Cerebellar nuclear complex (tissue), 1 donor: ENCODE results near the gene BAG5.

Experiments
- DNase-seq, 2 experiments: peaks; one replicate each; lab custom pipeline; 2025; lab: John Stamatoyannopoulos, UW

Gene BAG5

DNA sequence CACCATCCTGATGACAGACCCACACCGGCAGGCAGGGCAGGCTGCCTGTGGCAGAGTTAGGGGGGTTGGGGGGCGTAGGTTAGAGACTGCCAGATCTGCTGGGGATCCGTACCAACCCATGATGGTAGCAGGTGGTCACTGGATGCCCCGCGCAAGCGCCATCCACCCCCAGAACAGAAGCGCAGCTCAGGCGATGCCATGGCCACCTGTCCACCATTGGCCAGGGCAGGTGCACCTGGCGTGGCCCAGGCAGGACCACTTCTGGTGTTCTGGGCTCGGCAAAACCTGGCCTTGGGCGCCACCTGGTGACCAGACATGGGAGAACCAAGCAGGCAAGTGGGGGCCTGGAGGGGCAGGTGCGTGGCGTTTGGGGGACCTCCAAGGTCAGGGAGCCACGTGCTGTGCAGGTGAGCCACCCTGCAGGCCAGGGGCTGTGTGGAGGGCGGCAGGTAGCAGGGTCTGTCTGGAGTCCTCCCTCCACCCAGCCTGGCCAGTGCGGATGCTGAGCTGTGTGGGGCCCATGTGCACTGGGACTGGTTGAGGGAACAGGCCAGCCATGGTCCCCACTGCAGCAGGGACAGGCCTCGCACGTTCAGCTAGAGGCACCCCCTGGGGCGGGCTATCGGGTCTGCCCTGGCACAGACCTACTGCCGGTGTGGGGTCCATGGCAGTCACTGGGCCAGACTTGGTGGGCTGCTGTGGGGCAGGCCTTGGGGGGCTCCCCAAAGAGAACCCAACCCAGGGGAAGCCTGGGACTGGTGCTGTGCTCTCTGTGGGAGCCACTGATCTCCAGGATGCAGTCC, 15.6 kb downstream of the BAG5 start:
- DNase-seq, result peak; percentile 63 to 87

DNA sequence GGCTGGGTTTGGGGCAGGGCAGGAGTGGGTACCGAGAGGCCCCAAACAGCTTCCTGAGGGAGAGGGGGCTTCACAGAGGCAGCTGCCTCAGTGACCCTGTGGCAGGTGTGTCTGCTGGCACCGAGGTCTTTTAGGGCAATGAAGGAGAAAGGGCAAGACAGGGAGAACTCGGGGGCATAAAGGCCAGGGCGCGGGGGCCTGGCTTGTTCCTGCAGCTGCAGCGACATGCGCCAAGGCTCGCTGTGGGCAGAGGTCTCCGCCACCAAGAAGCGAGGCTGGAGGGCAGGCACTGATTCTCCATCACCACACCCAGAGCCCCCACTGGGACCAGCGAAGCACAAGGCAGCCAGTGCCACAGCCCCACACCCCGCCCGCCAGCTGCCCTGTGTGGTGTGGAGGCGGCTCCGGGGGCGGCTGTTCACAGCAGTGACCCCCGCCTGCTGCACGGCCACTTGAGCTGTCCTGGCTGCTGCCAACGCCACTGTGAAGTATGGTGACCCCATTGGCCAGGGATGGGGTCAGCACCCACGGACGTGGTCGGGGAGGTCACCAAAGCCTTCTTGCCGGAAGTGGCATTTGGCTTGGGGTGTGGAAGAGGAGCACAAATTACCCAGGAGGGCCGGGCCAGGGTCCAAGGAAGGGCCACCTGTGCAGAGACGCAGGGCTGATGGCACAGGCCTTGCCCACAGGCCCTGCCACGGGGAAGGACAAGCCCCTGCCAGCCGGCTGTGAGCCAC, 16.4 kb downstream of the BAG5 start:
- DNase-seq, result peak in 1 of 2 experiments; percentile 78

DNA sequence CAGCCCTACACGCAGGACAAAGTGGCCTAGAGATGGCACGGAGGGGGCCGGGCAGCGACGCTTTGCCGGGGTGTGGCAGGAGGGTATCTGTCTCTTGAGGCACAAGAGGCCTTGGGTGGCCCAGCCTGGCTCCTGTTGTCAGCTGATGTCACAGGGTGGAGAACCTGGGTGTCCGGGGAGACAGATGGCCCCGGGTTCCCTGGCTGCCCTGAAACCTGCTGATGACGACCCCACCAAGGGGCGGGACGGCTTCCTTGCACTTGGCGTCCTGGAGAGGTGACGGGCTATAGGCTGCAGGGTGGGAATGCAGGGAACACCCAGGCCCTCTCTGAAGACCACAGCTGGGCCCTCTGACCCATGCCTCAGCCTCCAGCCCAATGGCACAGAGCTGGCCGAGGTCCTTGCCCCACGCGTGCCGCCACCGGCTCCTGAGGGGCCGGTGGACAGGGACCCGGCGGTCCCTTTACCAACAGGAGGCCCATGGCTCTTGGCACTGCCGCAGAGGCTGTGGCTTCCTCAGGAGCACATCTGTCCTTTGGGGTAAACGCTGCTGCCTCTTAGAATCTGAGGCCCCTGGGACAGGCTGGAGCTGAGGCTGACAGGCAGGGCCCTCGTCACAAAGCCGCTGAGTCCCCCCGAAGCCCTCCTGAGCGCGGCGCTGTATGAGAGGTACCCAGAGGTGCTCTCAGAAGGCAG, 17.1 kb downstream of the BAG5 start:
- DNase-seq, result no peak

DNA sequence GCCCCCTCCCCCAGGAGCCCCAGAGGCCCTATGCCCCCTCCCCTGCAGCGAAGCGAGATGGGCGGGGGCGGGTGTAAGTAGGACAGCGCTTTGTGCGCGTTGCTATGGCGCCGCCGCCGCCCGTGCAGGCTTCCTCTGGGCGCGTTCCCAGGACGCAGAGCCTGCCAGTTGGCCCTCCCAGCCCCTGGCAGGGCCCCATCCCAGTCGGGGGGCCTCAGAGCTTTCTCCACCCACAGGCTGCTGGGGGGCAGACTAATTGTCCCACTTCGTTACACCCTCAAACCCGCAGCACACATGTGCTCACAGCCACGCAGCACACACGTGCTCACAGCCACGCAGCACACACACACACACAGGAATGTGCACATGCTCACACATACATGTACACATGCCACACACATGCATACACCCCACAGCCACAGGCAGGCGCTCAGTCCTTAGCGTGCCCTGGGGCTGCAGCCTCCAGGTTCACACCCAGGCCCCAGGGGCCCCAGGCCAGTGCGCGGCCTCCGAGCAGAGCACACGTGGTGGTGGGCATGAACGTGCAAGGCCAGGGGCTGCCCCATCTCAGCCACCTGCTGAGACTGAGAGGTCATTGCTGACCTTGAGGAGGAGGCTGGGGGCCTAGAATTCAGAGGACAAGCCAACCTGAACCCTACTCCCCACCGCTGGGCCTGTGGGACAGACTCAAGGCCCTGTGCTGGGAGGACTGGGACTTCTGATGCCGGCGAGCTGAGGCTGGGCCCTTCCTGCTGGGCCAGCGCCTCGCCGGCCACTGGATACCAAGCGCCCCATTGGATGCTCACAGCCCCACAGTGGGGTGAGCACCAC, 17.9 kb downstream of the BAG5 start:
- peak; percentile 13 to 69 for DNase-seq

DNA sequence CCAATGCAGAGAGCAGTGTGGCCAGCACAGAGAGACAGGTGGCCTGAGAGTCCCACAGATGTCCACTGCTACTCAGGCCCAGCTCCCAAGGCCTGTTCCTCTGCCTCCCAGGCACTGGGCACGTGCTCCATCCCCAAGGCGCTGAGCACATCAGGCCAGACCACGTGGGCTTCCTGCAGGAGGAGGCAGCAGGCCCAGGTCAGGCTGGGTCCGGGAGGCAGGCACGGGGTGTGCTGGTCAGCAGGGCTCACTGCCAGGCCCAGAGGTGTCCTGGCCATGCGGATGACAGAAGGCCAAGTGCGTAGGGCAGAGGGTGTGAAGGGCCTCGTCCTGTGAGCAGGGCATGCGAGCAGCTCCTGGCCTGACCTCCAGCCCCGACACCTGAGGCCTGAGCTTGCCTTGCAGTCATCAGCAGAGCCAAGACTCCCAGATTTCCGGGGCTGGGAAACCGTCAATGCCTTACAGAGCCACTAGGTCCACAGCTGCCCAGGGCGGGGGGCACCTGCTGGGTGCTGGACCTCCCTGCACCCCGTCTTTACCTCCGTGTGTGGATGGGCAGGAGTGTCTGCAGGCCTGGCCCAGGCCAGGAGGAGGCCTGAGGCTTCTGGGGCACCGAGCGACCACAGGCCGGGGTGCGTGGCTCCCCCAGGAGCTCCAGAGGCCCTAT, 18.6 kb downstream of the BAG5 start:
- DNase-seq, result no peak

DNA sequence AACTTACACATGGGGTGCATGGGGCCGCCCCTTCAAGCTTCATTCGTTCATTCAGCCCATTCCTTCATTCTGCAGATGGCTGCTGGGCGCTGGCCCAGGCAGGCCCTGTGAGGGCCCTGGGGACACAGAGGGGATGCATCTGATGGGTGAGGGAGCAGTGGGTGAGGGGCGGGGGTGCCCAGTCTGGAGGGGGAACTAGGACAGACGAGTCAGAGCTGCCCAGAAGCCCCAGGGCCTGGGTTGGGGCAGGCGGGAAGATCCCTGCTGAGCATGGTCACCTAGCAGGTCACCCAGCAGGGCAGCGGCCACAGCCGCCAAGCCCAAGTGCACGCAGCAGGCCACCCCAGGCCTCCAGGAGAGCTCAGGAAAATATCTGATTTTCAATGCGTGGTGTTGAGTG, 19.3 kb downstream of the BAG5 start:
- no peak for DNase-seq

DNA sequence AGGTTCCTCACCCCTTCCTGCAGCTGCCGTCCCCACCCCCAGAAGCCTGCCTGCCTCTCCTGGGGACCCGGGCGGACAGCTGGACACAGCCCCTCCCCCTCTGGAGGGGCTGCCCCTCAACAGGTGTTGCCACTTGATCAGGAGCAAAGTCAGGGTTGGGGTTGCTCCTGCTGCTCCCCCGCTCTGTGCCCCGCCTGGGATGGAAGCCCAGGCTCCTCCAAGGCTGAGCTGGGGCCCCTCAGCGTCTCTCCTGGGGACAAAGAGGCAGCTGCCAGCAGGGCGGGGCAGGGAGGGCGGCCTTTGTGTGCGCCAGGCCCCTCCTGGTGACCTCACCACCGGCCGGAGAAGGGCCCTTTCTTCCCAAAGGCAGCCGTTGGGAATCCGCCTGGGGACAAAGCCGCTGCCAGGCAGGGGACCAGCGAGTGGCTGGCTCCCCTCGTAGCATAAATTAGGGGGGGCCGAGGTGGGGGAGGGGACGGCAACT, 19.8 kb downstream of the BAG5 start:
- no peak for DNase-seq

DNA sequence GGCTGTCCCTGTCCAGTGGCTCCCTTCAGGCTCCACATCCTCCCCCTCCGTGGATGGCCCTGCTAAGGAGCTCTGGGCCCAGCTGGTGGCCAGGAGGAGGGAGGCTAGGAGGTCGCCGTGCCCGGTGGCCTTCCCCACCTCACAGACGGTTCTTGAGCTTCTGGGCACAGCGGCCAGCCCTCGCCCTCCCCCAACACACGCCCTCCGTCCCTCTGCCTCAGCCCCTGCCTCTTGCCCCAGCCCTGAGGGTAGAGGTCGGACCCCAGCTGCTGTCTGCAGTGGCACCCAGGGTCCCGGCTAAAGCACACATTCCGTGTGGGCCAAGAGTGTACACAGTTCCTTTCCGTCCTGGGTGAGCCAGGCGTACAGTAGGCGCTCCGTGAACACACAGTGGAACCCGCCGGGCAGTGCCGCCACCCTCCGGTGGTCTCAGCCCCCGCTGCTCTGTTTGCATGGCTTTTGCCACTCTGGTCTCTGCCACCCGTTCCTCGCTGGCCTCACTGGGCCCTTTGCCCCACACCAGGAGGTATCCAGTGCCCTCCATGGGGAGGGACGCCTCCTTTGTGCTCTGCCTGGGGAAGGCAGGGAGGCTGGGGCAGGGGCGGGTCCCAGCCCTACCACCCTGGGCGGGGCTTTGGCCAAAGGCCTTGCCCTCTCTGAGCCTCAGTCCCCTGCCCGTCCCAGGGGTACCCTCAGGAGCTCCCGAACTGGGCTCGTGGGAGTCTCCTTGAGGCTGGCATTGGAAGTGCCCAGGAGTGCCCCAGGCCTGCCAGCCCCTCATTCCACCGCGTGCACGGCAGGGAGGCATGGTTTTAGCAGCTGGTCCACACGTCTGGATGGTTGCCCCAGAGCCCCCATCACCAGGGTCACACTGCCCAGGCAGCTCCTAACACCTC, 20.5 kb downstream of the BAG5 start:
- no peak for DNase-seq

DNA sequence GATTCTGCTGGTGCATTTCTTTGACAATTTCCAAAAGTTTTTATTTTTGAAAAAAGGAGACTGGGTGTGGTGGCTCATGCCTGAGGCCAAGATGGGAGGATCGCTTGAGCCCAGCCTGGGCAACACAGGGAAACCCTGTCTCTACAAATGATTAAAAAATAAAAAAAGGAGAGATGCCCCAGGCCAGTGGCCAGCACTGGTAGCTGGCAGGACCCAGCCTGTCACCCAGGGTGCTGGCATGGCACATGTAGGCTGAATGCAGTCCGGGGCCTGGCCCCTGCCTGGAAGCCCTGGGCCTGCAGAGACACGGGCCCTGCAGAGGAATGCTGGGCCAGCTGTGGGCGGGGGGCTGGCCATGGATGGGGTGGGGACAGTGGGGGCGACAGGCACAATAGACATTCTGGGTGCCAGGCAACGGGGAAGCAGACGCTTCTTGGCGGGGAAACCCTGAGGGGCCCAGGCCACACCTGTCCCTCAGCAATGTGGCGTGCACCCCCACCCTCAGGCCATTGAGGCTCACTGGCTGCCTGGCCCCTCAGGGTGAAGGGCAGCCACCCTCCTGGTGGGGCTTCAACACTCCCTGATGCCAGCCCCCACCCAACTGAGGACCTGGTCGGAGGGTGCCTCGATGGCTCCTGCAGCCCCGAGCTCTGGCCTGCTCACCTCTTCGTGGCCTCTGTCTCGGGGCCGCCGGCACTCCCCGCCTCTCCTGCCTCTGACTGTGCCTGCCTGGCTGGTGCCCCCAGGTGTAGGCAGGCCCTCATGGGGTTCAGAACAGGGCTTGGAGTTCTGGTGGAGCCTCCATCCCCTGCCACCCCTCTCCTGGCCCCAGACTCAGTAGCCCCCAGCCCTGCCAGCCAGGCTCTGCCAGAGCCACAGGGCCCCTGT, 21.4 kb downstream of the BAG5 start:
- DNase-seq, result no peak

DNA sequence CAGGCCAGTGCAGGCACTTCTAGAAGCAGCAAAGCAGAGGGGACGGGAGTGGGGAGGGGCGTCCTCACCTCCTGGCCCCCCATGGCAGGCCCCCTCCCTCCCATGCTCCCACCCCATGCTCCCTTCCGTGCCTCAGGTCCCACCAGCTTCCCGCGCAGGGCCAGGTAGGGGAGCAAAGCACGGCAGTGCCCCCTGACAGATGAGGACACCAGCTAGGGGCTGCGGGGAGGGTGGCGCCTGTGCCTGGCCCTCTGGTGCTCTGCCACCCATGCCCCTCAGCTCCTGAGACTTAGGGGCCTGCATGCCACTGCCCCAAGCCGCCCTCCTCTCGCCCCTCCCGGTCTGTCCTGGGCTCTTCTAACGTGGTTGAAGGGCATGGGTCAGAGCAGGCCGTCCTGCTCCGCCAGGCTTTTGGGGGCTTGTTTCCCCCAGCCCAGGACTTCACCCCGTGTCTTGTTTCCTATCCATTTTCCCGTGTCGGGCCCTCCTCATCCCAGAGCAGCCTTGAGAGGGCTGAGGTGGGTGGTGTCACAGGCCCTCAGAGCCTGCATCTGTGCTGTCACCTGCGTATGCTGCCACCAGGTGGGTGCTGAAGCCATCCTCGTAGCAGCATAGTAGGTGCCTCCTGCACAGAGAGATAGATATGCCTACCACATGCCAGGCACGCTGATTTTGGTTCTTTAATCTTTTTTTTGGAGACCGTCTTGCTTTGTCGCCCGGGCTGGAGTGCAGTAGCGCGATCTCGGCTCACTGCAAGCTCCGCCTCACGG, 23.2 kb downstream of the BAG5 start:
- DNase-seq, result no peak

DNA sequence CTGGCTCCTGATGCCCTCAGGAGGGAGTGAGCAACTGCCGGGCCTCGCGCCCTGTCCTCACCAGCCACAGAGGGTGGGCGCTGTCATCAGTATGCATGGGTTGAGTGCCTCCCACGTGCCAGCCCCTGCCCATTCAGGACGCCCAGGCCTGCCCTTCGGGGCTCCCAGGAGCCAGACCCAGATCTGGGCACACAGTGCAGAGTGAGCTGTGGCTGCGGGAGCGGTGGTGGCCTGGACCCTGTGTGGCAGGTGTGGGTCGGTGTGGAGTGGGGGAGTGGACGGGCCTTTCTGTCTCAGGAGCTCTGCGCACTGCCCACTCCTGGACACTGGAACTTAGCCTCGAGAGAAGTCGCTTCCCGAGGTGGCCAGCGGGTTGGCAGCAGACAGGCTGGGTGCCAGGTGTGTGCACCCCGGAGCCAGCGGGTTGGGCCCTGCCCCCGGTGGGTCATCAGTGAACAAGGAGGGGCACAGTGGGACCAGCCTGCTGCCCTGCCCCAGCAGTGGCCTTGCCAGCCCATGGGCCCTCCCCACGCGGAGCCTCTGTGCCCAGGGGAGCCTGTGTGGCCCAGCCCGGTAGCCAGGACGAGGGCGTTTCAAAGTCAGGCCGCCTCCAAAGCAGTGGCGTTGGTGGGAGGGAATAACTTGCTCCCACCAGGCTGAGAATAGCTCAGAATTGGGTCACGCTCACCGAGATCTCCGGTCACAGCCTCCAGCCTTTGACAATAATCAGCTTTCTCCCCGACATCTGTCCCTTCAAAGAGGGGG, 24.0 kb downstream of the BAG5 start:
- no peak for DNase-seq

DNA sequence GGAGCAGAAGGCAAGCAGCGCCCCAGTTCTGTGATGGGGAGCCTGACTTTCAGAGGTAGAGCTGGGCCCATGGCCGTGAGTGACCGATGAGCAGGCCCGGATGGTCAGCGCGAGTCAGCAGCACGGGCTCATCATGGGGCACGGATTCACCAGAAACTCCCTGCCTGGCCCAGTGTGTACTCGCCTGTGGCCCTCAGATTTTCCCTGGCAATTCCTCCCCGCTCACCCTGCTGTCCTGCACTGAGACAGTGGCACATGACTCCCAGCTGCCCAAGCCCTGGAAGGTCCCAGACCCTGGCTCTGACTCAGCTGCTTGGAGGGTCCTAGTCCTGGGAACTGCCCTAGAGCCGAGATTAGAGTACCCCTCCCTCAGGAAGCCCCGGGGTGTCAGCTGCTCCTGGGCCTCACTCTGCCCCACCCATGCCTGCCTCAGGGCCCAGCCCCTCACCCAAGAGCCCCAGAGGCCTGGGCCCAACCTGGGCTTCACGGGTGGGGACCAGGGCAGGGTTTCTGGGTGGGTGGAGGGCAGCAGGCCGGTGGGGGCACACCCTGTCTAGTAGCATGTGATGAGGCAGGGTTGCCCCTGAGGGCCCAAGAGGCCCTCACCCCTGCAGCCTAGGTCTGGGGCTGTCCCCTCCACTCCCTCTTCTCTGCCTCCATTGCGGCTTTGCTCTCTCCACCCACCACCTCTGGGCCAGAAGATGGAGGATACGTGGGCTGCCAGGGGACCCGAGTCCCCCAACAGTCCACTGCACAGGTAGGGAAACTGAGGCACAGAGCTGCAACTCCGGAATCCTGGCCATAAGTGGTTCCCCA, 25.1 kb downstream of the BAG5 start:
- DNase-seq, result no peak

DNA sequence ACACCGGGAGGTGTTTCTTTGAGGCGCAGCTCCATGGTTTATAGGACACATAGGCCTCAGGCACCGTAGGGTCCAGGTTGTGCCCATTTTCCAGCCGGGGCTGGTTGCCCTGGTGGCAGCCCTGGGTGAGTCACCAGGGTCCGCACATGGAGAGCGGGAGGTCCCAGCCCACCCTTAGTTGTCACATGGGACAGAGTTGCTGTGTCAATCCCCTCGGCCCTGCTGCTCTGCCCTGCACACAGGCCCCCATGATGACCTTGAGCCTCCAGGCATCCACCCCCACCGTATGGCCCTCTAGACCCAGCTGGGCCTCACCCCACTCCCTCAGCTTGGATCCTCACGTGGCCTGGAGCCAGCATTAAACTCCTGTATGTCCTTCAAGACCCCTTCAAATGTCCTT, 25.8 kb downstream of the BAG5 start:
- no peak for DNase-seq

DNA sequence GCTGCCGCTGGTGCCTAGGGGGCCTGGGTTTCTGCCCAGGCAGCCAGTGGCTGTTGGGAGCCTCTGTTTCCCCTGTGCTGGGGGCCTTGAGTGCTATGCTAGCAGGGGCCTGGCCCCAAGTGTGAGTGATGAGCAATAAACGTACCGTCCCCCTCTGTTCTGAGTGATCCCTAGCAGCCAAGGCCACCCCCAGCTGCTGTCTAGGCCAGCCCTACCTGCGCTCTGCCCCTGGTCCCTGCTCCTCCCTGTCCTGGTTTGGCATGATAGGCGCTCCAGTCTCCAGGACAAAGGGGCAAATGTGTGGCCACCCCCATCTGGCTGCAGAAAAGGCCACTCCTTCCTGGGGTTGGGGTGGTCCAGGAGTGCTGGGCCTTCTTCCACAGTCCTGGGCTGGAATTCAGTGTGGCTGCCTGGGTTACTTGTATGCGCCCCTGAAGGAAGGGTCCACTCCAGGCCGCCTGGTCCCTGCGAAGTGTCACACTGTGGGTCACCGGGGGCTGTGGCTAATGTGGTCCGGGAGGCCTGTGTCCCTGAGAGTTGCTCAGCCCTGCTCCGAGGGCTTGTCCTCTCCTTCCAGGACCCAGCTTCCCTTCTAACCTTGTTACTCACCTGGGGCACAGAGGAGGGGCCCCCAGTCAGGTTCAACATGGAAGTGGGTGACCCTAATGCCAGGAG, 26.4 kb downstream of the BAG5 start:
- DNase-seq, result no peak

DNA sequence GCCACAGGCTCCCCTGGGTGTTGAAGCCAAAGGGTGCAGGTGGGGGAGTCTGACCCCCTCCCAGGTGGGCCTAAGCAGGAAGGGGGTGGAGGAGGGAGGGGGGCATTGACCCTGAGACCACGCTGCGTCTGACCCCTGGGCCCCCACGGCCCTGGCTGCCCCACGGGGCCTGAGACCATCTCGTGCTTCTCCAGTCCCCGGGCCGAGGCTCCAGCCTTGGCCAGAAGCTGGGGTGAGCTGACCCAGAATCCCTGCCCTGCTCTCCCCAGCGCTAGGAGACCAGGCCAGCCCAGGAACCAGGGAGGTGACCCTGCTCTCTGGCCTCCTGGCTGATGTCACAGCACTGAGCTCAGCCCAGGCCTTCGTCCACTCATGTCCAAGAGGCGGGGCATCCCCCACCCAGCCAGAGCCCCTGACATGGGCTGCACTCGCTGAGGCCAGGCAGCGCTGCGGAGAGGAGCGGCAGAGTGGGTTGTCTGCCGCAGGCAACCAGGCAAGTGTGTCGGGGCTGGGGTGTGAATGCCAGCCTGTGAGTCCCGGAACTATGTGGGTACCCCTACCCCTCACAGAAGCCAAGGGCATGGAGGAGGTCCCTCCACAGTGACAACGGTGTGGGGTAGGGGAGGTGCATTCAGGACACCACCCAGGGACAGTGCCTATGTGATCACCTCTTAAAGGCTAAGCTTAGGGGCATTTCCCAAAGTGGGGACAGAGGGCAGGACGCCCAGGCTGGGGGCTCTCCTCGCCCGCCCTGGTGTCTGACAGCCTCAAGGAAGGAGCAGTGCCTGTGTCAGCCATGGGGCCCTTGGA, 27.2 kb downstream of the BAG5 start:
- no peak for DNase-seq
